Erythroblast (primary cell): ENCODE results near the gene USP40.

Experiments
- GATA1 ChIP-seq: IDR thresholded peaks from 2 replicates; pipeline ENCODE4 v1.6.1; 2011; ENCODE audit warnings: low read depth, mild to moderate bottlenecking, control low read depth, low read length, moderate library complexity
- POLR2A ChIP-seq: IDR thresholded peaks from 2 replicates; pipeline ENCODE4 v1.6.1; 2011; ENCODE audit warnings: mild to moderate bottlenecking, low read length

DNA sequence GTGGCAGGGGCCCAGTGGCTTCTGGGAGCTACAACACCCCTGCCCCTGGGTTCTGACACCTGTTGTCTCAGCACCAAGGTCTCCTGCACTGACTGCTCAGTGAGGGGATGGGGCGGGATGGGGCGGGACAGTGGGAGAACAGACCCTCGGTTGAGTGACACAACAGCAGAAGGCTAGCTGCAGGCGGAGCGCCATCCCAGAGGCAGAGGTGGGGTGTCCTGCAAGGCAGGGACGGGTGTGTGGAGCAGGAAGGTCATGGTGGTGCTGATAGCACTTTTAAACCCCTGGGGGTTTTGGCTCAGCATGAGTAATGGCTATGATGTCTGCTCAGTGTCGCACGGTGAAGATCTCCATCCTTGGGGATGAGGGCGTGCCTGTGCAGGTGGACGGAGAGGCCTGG lies 107.2 kb downstream of the USP40 start:
- TF ChIP-seq POLR2A (no peak), GATA1 (no peak)
